Neural cell (in vitro differentiated cells): ENCODE results near the gene ASB18.

Experiments
- CTCF ChIP-seq: fragments of 450-650 bp; IDR thresholded peaks from 2 replicates; pipeline ENCODE4 v1.5.1; 2014; ENCODE audit warnings: antibody characterized with exemption, mild to moderate bottlenecking, moderate library complexity; ENCODE audit not compliant: poor library complexity, severe bottlenecking
- EP300 ChIP-seq: fragments of 450-650 bp; conservative IDR thresholded peaks from 2 replicates; pipeline ENCODE4 v1.6.1; 2014; ENCODE audit warnings: antibody characterized with exemption, mild to moderate bottlenecking, moderate library complexity; ENCODE audit not compliant: poor library complexity, severe bottlenecking
- EZH2 ChIP-seq: fragments of 200-600, 300-800 bp; shearing (Covaris generic), sonication (generic); IDR thresholded peaks from 2 replicates; pipeline ENCODE4 v1.6.1; 2014; ENCODE audit warnings: antibody characterized with exemption, low read length, borderline replicate concordance, mild to moderate bottlenecking; ENCODE audit not compliant: insufficient read depth, poor library complexity, severe bottlenecking
- MXI1 ChIP-seq: fragments of 450-650 bp; conservative IDR thresholded peaks from 2 replicates; pipeline ENCODE4 v1.6.1; 2014; ENCODE audit warnings: antibody characterized with exemption, mild to moderate bottlenecking; ENCODE audit not compliant: poor library complexity, severe bottlenecking
- POLR2AphosphoS5 ChIP-seq: IDR thresholded peaks from 2 replicates; pipeline ENCODE4 v1.6.1; 2012
- RAD21 ChIP-seq: fragments of 450-650 bp; conservative IDR thresholded peaks from 2 replicates; pipeline ENCODE4 v1.6.1; 2014; ENCODE audit warnings: antibody characterized with exemption, mild to moderate bottlenecking, moderate library complexity
- REST ChIP-seq: IDR thresholded peaks from 2 replicates; pipeline ENCODE4 v1.6.1; 2012; ENCODE audit warnings: borderline replicate concordance
- SMC3 ChIP-seq: fragments of 450-650 bp; conservative IDR thresholded peaks from 2 replicates; pipeline ENCODE4 v1.6.1; 2014; ENCODE audit warnings: antibody characterized with exemption, mild to moderate bottlenecking, moderate library complexity; ENCODE audit not compliant: poor library complexity
- TAF1 ChIP-seq: IDR thresholded peaks from 2 replicates; pipeline ENCODE4 v1.6.1; 2012; ENCODE audit warnings: low read depth

GRCh38 chr2:236271851-236272250 lies 7.6 kb upstream of the ASB18 start:
- TF ChIP-seq CTCF (no peak), TAF1 (no peak), REST (no peak), POLR2AphosphoS5 (no peak), EZH2 (no peak), RAD21 (no peak), EP300 (no peak), SMC3 (no peak), MXI1 (no peak)
